GOT3 (cell line): ENCODE measurements around the gene TFDP2.
"Not testable (repeated sequence)": the region's sequence is repeated elsewhere in the genome, so short reads cannot be mapped to it uniquely, and the experiment has no call there.

ENCODE experiments used
- DNase-seq: peaks from one replicate; lab custom pipeline; 2025; ENCODE audit warnings: mixed read lengths; lab: John Stamatoyannopoulos, UW

Gene TFDP2

GRCh38 chr3:142127941-142128658 is 21.2 kb downstream of the TFDP2 start:
- DNase-seq = no peak

GRCh38 chr3:142124243-142124642 is 25.1 kb downstream of the TFDP2 start:
- DNase-seq = no peak

- DNase-seq = no peak
Observed at GRCh38 chr3:142120707-142121106, 28.6 kb downstream of the TFDP2 start.

- no peak for DNase-seq
Observed at GRCh38 chr3:142118911-142119310, 30.4 kb downstream of the TFDP2 start.

GRCh38 chr3:142117056-142117851 is 32.1 kb downstream of the TFDP2 start:
- DNase-seq = no peak

- no peak for DNase-seq
Observed at GRCh38 chr3:142115867-142116668, 33.3 kb downstream of the TFDP2 start.

GRCh38 chr3:142112601-142113000 is 36.7 kb downstream of the TFDP2 start:
- no peak for DNase-seq

GRCh38 chr3:142106548-142106947 is 42.8 kb downstream of the TFDP2 start:
- no peak for DNase-seq

GRCh38 chr3:142105991-142106390 is 43.4 kb downstream of the TFDP2 start:
- DNase-seq = no peak

GRCh38 chr3:142104763-142105162 is 44.6 kb downstream of the TFDP2 start:
- no peak for DNase-seq

GRCh38 chr3:142098964-142099363 is 50.4 kb downstream of the TFDP2 start:
- DNase-seq = no peak

- DNase-seq = no peak
Observed at GRCh38 chr3:142097099-142097843, 52.1 kb downstream of the TFDP2 start.

GRCh38 chr3:142095841-142096240 is 53.5 kb downstream of the TFDP2 start:
- DNase-seq = no peak

- not testable (repeated sequence) for DNase-seq
Observed at GRCh38 chr3:142088925-142089324, 60.4 kb downstream of the TFDP2 start.

- no peak for DNase-seq
Observed at GRCh38 chr3:142088522-142088921, 60.8 kb downstream of the TFDP2 start.

- no peak for DNase-seq
Observed at GRCh38 chr3:142087676-142088075, 61.7 kb downstream of the TFDP2 start.

GRCh38 chr3:142086581-142087090 is 62.7 kb downstream of the TFDP2 start:
- DNase-seq = no peak

- no peak for DNase-seq
Observed at GRCh38 chr3:142081178-142081577, 68.2 kb downstream of the TFDP2 start.

GRCh38 chr3:142077859-142078500 is 71.4 kb downstream of the TFDP2 start:
- DNase-seq = no peak

- no peak for DNase-seq
Observed at GRCh38 chr3:142077155-142077858, 72.0 kb downstream of the TFDP2 start.
